IPS-18a (cell line): ENCODE measurements around the gene TNIP1.

Source experiments
- H3K27ac ChIP-seq: one replicate; pipeline ENCODE4 v1.5.1; 2013; ENCODE audit warnings: low read length
- H3K27me3 ChIP-seq: one replicate; pipeline ENCODE4 v1.6.1; 2013; ENCODE audit warnings: mild to moderate bottlenecking, low read length; ENCODE audit not compliant: control insufficient read depth, insufficient read depth
- H3K36me3 ChIP-seq: one replicate; pipeline ENCODE4 v1.6.1; 2013; ENCODE audit warnings: low read depth, low read length; ENCODE audit not compliant: control insufficient read depth
- H3K4me1 ChIP-seq: one replicate; pipeline ENCODE4 v1.6.1; 2013; ENCODE audit warnings: low read depth, low read length; ENCODE audit not compliant: control insufficient read depth
- H3K4me3 ChIP-seq: one replicate; pipeline ENCODE4 v1.5.1; 2013; ENCODE audit warnings: low read length
- H3K9ac ChIP-seq: one replicate; pipeline ENCODE4 v1.6.1; 2013; ENCODE audit warnings: mild to moderate bottlenecking, low read length, moderate library complexity
- H3K9me3 ChIP-seq: one replicate; pipeline ENCODE4 v1.6.1; 2013; ENCODE audit warnings: low read depth, low read length; ENCODE audit not compliant: control insufficient read depth

The TNIP1 gene

GRCh38 chr5:151058301-151058700 lies 22.5 kb downstream of the TNIP1 start:
- peaks cover 10% of the 10 kb centered on the region for H3K36me3 ChIP-seq
- H3K9ac ChIP-seq, result no peak overlapping the region

GRCh38 chr5:151056379-151057325 lies 24.2 kb downstream of the TNIP1 start:
- Histone ChIP-seq H3K27ac (no peak overlapping the region), H3K36me3 (peaks cover 6% of the 10 kb centered on the region), H3K9me3 (no peaks in the 10 kb centered on the region), H3K4me1 (no peaks in the 10 kb centered on the region), H3K27me3 (no peaks in the 10 kb centered on the region), H3K9ac (no peak overlapping the region), H3K4me3 (no peak overlapping the region)

More at GRCh38 chr5:151058301-151058700, 22.5 kb downstream of the TNIP1 start:
- Histone ChIP-seq H3K9me3 (no peaks in the 10 kb centered on the region), H3K27me3 (no peaks in the 10 kb centered on the region), H3K27ac (no peak overlapping the region), H3K4me3 (no peak overlapping the region), H3K4me1 (no peaks in the 10 kb centered on the region)

- H3K9ac ChIP-seq, result no peak overlapping the region
- no peak overlapping the region for H3K4me3 ChIP-seq
- H3K27me3 ChIP-seq, result no peaks in the 10 kb centered on the region
- no peaks in the 10 kb centered on the region for H3K4me1 ChIP-seq
- H3K9me3 ChIP-seq, result no peaks in the 10 kb centered on the region
- peaks cover 9% of the 10 kb centered on the region for H3K36me3 ChIP-seq
- no peak overlapping the region for H3K27ac ChIP-seq
Observed at GRCh38 chr5:151055336-151055735, 25.5 kb downstream of the TNIP1 start.

- no peak overlapping the region for H3K4me3 ChIP-seq
- no peak overlapping the region for H3K27ac ChIP-seq
- H3K27me3 ChIP-seq, result no peaks in the 10 kb centered on the region
- H3K4me1 ChIP-seq, result no peaks in the 10 kb centered on the region
- H3K9ac ChIP-seq, result no peak overlapping the region
- H3K36me3 ChIP-seq, result peaks cover 9% of the 10 kb centered on the region
- H3K9me3 ChIP-seq, result no peaks in the 10 kb centered on the region
Observed at GRCh38 chr5:151054709-151055108, 26.1 kb downstream of the TNIP1 start.

- Histone ChIP-seq H3K27ac (no peak overlapping the region), H3K4me1 (no peaks in the 10 kb centered on the region)
Observed at GRCh38 chr5:151053796-151054462, 26.9 kb downstream of the TNIP1 start.

GRCh38 chr5:151052836-151053235 lies 28.0 kb downstream of the TNIP1 start:
- H3K36me3 ChIP-seq, result peaks cover 9% of the 10 kb centered on the region
- no peak overlapping the region for H3K27ac ChIP-seq
- H3K9me3 ChIP-seq, result no peaks in the 10 kb centered on the region
- no peak overlapping the region for H3K9ac ChIP-seq
- no peaks in the 10 kb centered on the region for H3K4me1 ChIP-seq
- H3K4me3 ChIP-seq, result no peak overlapping the region
- H3K27me3 ChIP-seq, result no peaks in the 10 kb centered on the region

More at GRCh38 chr5:151053796-151054462, 26.9 kb downstream of the TNIP1 start:
- Histone ChIP-seq H3K36me3 (peaks cover 10% of the 10 kb centered on the region), H3K27me3 (no peaks in the 10 kb centered on the region), H3K9ac (no peak overlapping the region), H3K4me3 (no peak overlapping the region), H3K9me3 (no peaks in the 10 kb centered on the region)

GRCh38 chr5:151051931-151052608 lies 28.8 kb downstream of the TNIP1 start:
- Histone ChIP-seq H3K27me3 (no peaks in the 10 kb centered on the region), H3K27ac (no peak overlapping the region), H3K9ac (no peak overlapping the region), H3K36me3 (peaks cover 9% of the 10 kb centered on the region), H3K9me3 (no peaks in the 10 kb centered on the region), H3K4me3 (no peak overlapping the region), H3K4me1 (no peaks in the 10 kb centered on the region)

- Histone ChIP-seq H3K9me3 (no peaks in the 10 kb centered on the region), H3K36me3 (peaks cover 9% of the 10 kb centered on the region), H3K9ac (no peak overlapping the region), H3K4me1 (no peaks in the 10 kb centered on the region), H3K27me3 (no peaks in the 10 kb centered on the region), H3K4me3 (no peak overlapping the region), H3K27ac (no peak overlapping the region)
Observed at GRCh38 chr5:151051066-151051930, 29.5 kb downstream of the TNIP1 start.

- H3K9me3 ChIP-seq, result no peaks in the 10 kb centered on the region
- H3K27ac ChIP-seq, result no peak overlapping the region
- H3K27me3 ChIP-seq, result no peaks in the 10 kb centered on the region
- no peak overlapping the region for H3K9ac ChIP-seq
- H3K4me1 ChIP-seq, result no peaks in the 10 kb centered on the region
- no peak overlapping the region for H3K4me3 ChIP-seq
- peaks cover 9% of the 10 kb centered on the region for H3K36me3 ChIP-seq
Observed at GRCh38 chr5:151048526-151048925, 32.3 kb downstream of the TNIP1 start.

- H3K4me1 ChIP-seq, result no peaks in the 10 kb centered on the region
- H3K27ac ChIP-seq, result no peak overlapping the region
- H3K4me3 ChIP-seq, result no peak overlapping the region
- H3K9me3 ChIP-seq, result no peaks in the 10 kb centered on the region
- no peak overlapping the region for H3K9ac ChIP-seq
- H3K36me3 ChIP-seq, result peaks cover 9% of the 10 kb centered on the region
- no peaks in the 10 kb centered on the region for H3K27me3 ChIP-seq
Observed at GRCh38 chr5:151047814-151048425, 32.9 kb downstream of the TNIP1 start.
